Activated CD4-positive, CD25-positive, alpha-beta regulatory T cell treated with anti-CD3 and anti-CD28 coated beads, Interleukin-2, amount 50 U/mL, for 16 hours (primary cell): ENCODE results near the gene GRK1.
A peak's percentile ranks its signal among the peaks of the same experiment; 100 is the strongest.
"Not testable (repeated sequence)": the region's sequence is repeated elsewhere in the genome, so short reads cannot be mapped to it uniquely, and the experiment has no call there.

Source experiments
- DNase-seq: peaks from one replicate; pipeline ENCODE4 v3.0.0-alpha.2; 2020; ENCODE audit warnings: low read depth, low spot score

The GRK1 gene

GRCh38 chr13:113665597-113666328 is 1.3 kb upstream of the GRK1 start:
- no peak for DNase-seq

- DNase-seq: no peak
Measured at GRCh38 chr13:113666329-113666670, 719 bp upstream of the GRK1 start.

GRCh38 chr13:113667771-113668490 is 912 bp downstream of the GRK1 start:
- no peak for DNase-seq

GRCh38 chr13:113668491-113668971 is 1.5 kb downstream of the GRK1 start:
- DNase-seq: no peak

GRCh38 chr13:113669231-113669754 is 2.3 kb downstream of the GRK1 start:
- DNase-seq: no peak

- no peak for DNase-seq
Measured at GRCh38 chr13:113669755-113670341, 2.8 kb downstream of the GRK1 start.

GRCh38 chr13:113670541-113670940 is 3.5 kb downstream of the GRK1 start:
- no peak for DNase-seq

- DNase-seq: no peak
Measured at GRCh38 chr13:113671066-113672001, 4.3 kb downstream of the GRK1 start.

GRCh38 chr13:113672002-113672651 is 5.1 kb downstream of the GRK1 start:
- no peak for DNase-seq

GRCh38 chr13:113722921-113723320 is 55.9 kb downstream of the GRK1 start:
- DNase-seq: no peak

GRCh38 chr13:113723410-113724015 is 56.5 kb downstream of the GRK1 start:
- no peak for DNase-seq

- DNase-seq: no peak
Measured at GRCh38 chr13:113724016-113724758, 57.2 kb downstream of the GRK1 start.

GRCh38 chr13:113724780-113725315 is 57.8 kb downstream of the GRK1 start:
- DNase-seq: peak; percentile 67

GRCh38 chr13:113725329-113726105 is 58.5 kb downstream of the GRK1 start:
- not testable (repeated sequence) for DNase-seq

- not testable (repeated sequence) for DNase-seq
Measured at GRCh38 chr13:113726106-113726821, 59.2 kb downstream of the GRK1 start.

- DNase-seq: no peak
Measured at GRCh38 chr13:113726961-113727411, 60.0 kb downstream of the GRK1 start.

- DNase-seq: no peak
Measured at GRCh38 chr13:113728571-113729054, 61.6 kb downstream of the GRK1 start.
